Measurements from ENCODE around the gene FAM186B.

The FAM186B gene

DNA sequence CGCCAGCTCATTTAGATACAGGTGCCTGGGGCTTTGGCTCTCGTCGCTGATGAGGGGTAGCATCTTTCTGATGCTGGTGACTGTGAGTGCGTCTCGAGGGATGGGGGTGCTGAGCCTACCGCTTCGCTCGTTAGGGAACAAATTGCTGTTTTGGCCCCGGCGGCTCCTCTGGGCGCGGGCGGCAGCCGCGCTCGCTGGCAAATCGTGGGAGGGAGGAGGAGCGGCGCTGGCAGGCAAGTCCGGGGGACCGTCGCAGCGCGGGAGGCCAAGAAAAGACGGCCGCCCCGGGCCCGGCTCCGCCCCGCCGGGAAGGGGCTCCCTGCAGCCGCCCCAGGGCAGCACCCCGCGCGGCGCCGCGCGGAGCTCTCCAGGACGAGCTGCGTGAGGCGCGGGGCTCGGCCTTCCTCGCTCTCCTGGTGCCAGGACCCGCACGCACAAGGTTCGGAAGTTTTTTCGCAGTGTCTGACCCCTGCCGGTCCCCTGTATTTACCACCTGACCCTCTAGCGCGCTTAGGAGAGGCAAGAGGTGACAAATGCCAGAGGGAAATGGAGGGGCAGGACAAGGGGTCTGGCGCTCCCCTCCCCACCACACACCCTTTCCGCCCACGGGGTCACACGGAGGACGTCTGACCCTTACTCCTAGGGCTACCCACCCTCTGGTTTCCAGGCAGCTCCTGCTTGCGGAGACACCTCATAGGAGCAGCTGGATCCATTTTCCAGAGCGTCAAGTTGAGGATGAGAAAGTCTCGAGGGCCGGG, 67.5 kb downstream of the FAM186B start (continued):
- TF ChIP-seq, protein P1, sequence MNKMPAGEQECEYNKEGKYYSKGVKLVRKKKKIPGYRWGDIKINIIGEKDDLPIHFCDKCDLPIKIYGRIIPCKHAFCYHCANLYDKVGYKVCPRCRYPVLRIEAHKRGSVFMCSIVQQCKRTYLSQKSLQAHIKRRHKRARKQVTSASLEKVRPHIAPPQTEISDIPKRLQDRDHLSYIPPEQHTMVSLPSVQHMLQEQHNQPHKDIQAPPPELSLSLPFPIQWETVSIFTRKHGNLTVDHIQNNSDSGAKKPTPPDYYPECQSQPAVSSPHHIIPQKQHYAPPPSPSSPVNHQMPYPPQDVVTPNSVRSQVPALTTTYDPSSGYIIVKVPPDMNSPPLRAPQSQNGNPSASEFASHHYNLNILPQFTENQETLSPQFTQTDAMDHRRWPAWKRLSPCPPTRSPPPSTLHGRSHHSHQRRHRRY (tag by site-specific recombination; IDR thresholded peaks at IDR 0.05): no peak
- TF ChIP-seq, protein P2, sequence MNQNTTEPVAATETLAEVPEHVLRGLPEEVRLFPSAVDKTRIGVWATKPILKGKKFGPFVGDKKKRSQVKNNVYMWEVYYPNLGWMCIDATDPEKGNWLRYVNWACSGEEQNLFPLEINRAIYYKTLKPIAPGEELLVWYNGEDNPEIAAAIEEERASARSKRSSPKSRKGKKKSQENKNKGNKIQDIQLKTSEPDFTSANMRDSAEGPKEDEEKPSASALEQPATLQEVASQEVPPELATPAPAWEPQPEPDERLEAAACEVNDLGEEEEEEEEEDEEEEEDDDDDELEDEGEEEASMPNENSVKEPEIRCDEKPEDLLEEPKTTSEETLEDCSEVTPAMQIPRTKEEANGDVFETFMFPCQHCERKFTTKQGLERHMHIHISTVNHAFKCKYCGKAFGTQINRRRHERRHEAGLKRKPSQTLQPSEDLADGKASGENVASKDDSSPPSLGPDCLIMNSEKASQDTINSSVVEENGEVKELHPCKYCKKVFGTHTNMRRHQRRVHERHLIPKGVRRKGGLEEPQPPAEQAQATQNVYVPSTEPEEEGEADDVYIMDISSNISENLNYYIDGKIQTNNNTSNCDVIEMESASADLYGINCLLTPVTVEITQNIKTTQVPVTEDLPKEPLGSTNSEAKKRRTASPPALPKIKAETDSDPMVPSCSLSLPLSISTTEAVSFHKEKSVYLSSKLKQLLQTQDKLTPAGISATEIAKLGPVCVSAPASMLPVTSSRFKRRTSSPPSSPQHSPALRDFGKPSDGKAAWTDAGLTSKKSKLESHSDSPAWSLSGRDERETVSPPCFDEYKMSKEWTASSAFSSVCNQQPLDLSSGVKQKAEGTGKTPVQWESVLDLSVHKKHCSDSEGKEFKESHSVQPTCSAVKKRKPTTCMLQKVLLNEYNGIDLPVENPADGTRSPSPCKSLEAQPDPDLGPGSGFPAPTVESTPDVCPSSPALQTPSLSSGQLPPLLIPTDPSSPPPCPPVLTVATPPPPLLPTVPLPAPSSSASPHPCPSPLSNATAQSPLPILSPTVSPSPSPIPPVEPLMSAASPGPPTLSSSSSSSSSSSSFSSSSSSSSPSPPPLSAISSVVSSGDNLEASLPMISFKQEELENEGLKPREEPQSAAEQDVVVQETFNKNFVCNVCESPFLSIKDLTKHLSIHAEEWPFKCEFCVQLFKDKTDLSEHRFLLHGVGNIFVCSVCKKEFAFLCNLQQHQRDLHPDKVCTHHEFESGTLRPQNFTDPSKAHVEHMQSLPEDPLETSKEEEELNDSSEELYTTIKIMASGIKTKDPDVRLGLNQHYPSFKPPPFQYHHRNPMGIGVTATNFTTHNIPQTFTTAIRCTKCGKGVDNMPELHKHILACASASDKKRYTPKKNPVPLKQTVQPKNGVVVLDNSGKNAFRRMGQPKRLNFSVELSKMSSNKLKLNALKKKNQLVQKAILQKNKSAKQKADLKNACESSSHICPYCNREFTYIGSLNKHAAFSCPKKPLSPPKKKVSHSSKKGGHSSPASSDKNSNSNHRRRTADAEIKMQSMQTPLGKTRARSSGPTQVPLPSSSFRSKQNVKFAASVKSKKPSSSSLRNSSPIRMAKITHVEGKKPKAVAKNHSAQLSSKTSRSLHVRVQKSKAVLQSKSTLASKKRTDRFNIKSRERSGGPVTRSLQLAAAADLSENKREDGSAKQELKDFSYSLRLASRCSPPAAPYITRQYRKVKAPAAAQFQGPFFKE (tag by site-specific recombination; IDR thresholded peaks at IDR 0.05; ENCODE audit: borderline replicate concordance): no peak
- TF ChIP-seq EGR2 (tag by site-specific recombination; IDR thresholded peaks at IDR 0.05; ENCODE audit: low read depth): peak; percentile 64
- TF ChIP-seq, protein P3, sequence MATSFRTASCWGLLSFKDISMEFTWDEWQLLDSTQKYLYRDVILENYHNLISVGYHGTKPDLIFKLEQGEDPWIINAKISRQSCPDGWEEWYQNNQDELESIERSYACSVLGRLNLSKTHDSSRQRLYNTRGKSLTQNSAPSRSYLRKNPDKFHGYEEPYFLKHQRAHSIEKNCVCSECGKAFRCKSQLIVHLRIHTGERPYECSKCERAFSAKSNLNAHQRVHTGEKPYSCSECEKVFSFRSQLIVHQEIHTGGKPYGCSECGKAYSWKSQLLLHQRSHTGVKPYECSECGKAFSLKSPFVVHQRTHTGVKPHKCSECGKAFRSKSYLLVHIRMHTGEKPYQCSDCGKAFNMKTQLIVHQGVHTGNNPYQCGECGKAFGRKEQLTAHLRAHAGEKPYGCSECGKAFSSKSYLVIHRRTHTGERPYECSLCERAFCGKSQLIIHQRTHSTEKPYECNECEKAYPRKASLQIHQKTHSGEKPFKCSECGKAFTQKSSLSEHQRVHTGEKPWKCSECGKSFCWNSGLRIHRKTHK (tag by site-specific recombination; IDR thresholded peaks at IDR 0.05): no peak
- no peak for TF ChIP-seq ZNF2 (tag by site-specific recombination; IDR thresholded peaks at IDR 0.05)
- TF ChIP-seq ZBTB8A (tag by site-specific recombination; IDR thresholded peaks at IDR 0.05): no peak
- no peak for TF ChIP-seq ZNF202 (tag by site-specific recombination; IDR thresholded peaks at IDR 0.05; ENCODE audit: borderline replicate concordance)
- no peak for TF ChIP-seq ZNF140 (tag by site-specific recombination; IDR thresholded peaks at IDR 0.05)
- no peak for TF ChIP-seq ZNF19 (tag by site-specific recombination; IDR thresholded peaks at IDR 0.05; ENCODE audit: low read depth)
- no peak for TF ChIP-seq RBAK (tag by site-specific recombination; IDR thresholded peaks at IDR 0.05)
- TF ChIP-seq ZNF223 (tag by site-specific recombination; IDR thresholded peaks at IDR 0.05): no peak
- TF ChIP-seq ZNF18 (tag by site-specific recombination; IDR thresholded peaks at IDR 0.05): no peak
- TF ChIP-seq ZNF626 (tag by site-specific recombination; IDR thresholded peaks at IDR 0.05): no peak
- no peak for TF ChIP-seq REPIN1 (tag by site-specific recombination; IDR thresholded peaks at IDR 0.05; ENCODE audit: low read depth)
- no peak for TF ChIP-seq ZFP3 (tag by site-specific recombination; IDR thresholded peaks at IDR 0.05; ENCODE audit: low read depth)
- TF ChIP-seq, protein P4, sequence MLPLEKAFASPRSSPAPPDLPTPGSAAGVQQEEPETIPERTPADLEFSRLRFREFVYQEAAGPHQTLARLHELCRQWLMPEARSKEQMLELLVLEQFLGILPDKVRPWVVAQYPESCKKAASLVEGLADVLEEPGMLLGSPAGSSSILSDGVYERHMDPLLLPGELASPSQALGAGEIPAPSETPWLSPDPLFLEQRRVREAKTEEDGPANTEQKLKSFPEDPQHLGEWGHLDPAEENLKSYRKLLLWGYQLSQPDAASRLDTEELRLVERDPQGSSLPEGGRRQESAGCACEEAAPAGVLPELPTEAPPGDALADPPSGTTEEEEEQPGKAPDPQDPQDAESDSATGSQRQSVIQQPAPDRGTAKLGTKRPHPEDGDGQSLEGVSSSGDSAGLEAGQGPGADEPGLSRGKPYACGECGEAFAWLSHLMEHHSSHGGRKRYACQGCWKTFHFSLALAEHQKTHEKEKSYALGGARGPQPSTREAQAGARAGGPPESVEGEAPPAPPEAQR (tag by site-specific recombination; IDR thresholded peaks at IDR 0.05): no peak
- no peak for TF ChIP-seq ZNF16 (tag by site-specific recombination; IDR thresholded peaks at IDR 0.05; ENCODE audit: low read depth)
- TF ChIP-seq ZNF114 (tag by site-specific recombination; IDR thresholded peaks at IDR 0.05): no peak
- no peak for TF ChIP-seq ZNF544 (tag by site-specific recombination; IDR thresholded peaks at IDR 0.05)
- no peak for TF ChIP-seq ZBTB21 (tag by site-specific recombination; IDR thresholded peaks at IDR 0.05)
- TF ChIP-seq, protein P5, sequence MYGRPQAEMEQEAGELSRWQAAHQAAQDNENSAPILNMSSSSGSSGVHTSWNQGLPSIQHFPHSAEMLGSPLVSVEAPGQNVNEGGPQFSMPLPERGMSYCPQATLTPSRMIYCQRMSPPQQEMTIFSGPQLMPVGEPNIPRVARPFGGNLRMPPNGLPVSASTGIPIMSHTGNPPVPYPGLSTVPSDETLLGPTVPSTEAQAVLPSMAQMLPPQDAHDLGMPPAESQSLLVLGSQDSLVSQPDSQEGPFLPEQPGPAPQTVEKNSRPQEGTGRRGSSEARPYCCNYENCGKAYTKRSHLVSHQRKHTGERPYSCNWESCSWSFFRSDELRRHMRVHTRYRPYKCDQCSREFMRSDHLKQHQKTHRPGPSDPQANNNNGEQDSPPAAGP (tag by site-specific recombination; IDR thresholded peaks at IDR 0.05): 0 out of 2 replicates have a peak, but pooled peaks have one; percentile 6
- TF ChIP-seq ZBTB11 (tag by site-specific recombination; conservative IDR thresholded peaks at IDR 0.05; ENCODE audit: low read depth): no peak

All from HEK293 (cell line).